Sigmoid colon (tissue), 7 donors: ENCODE data around the gene KCNT1. TPM values are rescaled to one million over a fixed set of nuclear protein-coding genes. Genes with fewer than 3 reads are reported as not detected.
A peak's percentile ranks its signal among the peaks of the same experiment; 100 is the strongest.

Experiments
- DNase-seq: peaks from one replicate; pipeline ENCODE4 v3.0.0-alpha.2; 2019
- H3K27ac ChIP-seq, 4 donors: fragments of 200-600 bp; sonication (generic); one replicate each; pipeline ENCODE4 v1.5.1; 2016 to 2019; ENCODE audit warnings: mild to moderate bottlenecking in 1 of 4
- H3K27me3 ChIP-seq, 3 donors: fragments of 200-600 bp; sonication (generic); one replicate each; pipeline ENCODE4 v1.5.1; 2019; ENCODE audit warnings: mild to moderate bottlenecking in 1 of 3
- H3K36me3 ChIP-seq, 4 donors: fragments of 200-600 bp; sonication (generic); one replicate each; pipeline ENCODE4 v1.5.1; 2016 to 2019
- H3K4me1 ChIP-seq, 4 donors: fragments of 200-600 bp; sonication (generic); one replicate each; pipeline ENCODE4 v1.5.1; 2017 to 2019
- H3K4me3 ChIP-seq, 4 donors: fragments of 200-600 bp; sonication (generic); one replicate each; pipeline ENCODE4 v1.5.1; 2017 to 2019; ENCODE audit warnings: mild to moderate bottlenecking in 2 of 4, moderate library complexity in 1 of 4
- H3K9me3 ChIP-seq, 4 donors: fragments of 200-600 bp in 3 of 4; sonication (generic) in 3 of 4; one replicate each; pipeline versions ENCODE4 v1.5.1 to v1.6.1; 2013 to 2019
- EP300 ChIP-seq, 4 donors: sonication (generic); formaldehyde crosslinking; IDR thresholded peaks; one replicate each; pipeline ENCODE4 v1.6.1; 2017; ENCODE audit warnings: antibody characterized with exemption in 4 of 4
- POLR2A ChIP-seq, 2 donors: fragments of 450-650 bp; IDR thresholded peaks; one replicate each; pipeline ENCODE4 v1.6.1; 2016; ENCODE audit warnings: antibody characterized with exemption in 2 of 2, mild to moderate bottlenecking in 2 of 2, moderate library complexity in 2 of 2
- POLR2AphosphoS5 ChIP-seq, 4 donors: sonication (generic); formaldehyde crosslinking; IDR thresholded peaks; one replicate each; pipeline ENCODE4 v1.6.1; 2017; ENCODE audit warnings: antibody characterized with exemption in 4 of 4
- WGBS, 2 donors: extraction: QIAGEN DNeasy Blood & Tissue Kit; methylation state at CpG; one replicate each; pipeline ENCODE4 v1.1.7; 2013; 5-methylcytosine and 5-hydroxymethylcytosine counted together
- intact Hi-C: fragments of 100-400 bp; cut with DNase I; formaldehyde crosslinking; loops from one replicate; pipeline ENCODE4 v1.15.1; 2023
- polyA plus RNA-seq, 3 donors: library from polyadenylated mRNA; stranded (reverse); fragments of 200-250 nt; gene quantifications; one replicate each; pipeline ENCODE4 v1.2.3, GENCODE V29; 2013
- total RNA-seq, 4 donors: library from RNA; depleted of rRNA; stranded (reverse); fragments of >200 nt; gene quantifications; one replicate each; pipeline ENCODE4 v1.1.0, GENCODE V29; 2016
- TF ChIP-seq, protein P1 (sequence below), 4 experiments: fragments of 450-650 bp in 3 of 4; fragments of 200-600 bp in 1 of 4; IDR thresholded peaks; one replicate each; pipeline ENCODE4 v1.5.1; 2016 to 2019; ENCODE audit warnings: antibody characterized with exemption in 4 of 4, mild to moderate bottlenecking in 3 of 4, moderate library complexity in 2 of 4
- donor health status: healthy with polysubstance abuse.
- donor health status: Bipolar disorder and iron deficiency.
- donor health status: healthy.

KCNT1 gene
- total and polyA plus RNA-seq, 7 donors, result 0.23 to 0.95 (median 0.32) TPM; not detected in 3

DNA sequence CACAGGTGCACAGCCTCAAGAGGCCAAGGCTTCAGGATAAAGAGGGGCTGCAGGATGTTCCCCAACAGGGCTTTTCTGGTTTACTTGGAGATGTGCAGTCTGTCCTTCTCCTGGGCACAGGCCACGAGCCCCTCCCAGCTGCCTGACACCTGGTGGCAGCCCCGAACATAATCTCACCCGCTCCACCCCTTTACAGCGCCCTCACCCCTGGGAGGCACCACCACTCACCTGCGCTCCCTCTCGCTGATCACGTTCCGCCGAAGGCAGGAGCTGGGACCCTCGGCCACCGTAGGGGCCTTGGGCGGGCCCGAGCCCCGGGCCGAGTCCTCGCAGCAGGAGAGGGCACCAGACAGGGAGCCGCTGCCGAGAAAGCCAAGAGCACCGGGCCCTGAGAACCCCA is 3.2 kb upstream of the KCNT1 start:
- DNase-seq, result no peak
- H3K36me3 ChIP-seq, result no peaks in the 10 kb centered on the region
- H3K4me1 ChIP-seq, result peaks cover 0 to 17% (median 12%) of the 10 kb centered on the region in 4 donors
- TF ChIP-seq POLR2AphosphoS5 (IDR thresholded peaks at IDR 0.05) (no peak), EP300 (IDR thresholded peaks at IDR 0.05) (no peak), POLR2A (IDR thresholded peaks at IDR 0.05) (no peak)
- TF ChIP-seq, protein P1, sequence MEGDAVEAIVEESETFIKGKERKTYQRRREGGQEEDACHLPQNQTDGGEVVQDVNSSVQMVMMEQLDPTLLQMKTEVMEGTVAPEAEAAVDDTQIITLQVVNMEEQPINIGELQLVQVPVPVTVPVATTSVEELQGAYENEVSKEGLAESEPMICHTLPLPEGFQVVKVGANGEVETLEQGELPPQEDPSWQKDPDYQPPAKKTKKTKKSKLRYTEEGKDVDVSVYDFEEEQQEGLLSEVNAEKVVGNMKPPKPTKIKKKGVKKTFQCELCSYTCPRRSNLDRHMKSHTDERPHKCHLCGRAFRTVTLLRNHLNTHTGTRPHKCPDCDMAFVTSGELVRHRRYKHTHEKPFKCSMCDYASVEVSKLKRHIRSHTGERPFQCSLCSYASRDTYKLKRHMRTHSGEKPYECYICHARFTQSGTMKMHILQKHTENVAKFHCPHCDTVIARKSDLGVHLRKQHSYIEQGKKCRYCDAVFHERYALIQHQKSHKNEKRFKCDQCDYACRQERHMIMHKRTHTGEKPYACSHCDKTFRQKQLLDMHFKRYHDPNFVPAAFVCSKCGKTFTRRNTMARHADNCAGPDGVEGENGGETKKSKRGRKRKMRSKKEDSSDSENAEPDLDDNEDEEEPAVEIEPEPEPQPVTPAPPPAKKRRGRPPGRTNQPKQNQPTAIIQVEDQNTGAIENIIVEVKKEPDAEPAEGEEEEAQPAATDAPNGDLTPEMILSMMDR (IDR thresholded peaks at IDR 0.05), result no peak
- no peak overlapping the region for H3K4me3 ChIP-seq
- intact Hi-C loops, result no loop called here
- WGBS, 2 donors, result 42 to 72% methylated on average over 19 of the region's 19 CpGs
- no peaks in the 10 kb centered on the region for H3K9me3 ChIP-seq
- H3K27me3 ChIP-seq, result peaks cover 17 to 50% (median 30%) of the 10 kb centered on the region in 3 donors
- no peak overlapping the region for H3K27ac ChIP-seq

DNA sequence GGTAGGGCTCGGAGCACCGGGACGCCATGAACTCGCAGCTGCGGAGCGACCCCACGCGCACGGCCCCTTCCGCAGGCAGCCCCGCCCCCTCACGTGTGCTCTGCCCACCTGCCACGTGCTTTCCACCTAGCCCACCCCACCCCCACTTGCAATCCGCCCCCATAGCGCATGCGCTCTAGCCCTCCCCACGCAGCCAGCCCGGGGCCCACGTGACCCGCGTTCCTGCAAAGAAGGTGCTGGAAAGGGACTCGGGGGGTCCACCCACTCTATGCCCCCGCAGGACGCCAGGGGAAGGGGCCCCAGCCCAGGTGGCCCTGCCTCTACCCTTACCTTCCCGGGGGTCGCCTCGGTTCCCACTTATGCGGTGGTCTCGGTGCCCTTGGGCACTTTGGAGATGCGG is 2.5 kb upstream of the KCNT1 start, which contains the start of gene SOHLH1:
Gene SOHLH1, minus strand, starts transcription at position 42 of the 400 bp plus-strand sequence. Its CDS starts 14 bp downstream, at position 28.
- peaks cover 0 to 17% (median 12%) of the 10 kb centered on the region in 4 donors for H3K4me1 ChIP-seq
- H3K9me3 ChIP-seq, result no peaks in the 10 kb centered on the region
- H3K36me3 ChIP-seq, result no peaks in the 10 kb centered on the region
- no peak for DNase-seq
- H3K4me3 ChIP-seq, result no peak within 1 kb of the TSS
- H3K27ac ChIP-seq, result no peak within 1 kb of the TSS
- intact Hi-C loops, result no loop called here
- TF ChIP-seq, protein P1 (IDR thresholded peaks at IDR 0.05), result no peak
- TF ChIP-seq POLR2AphosphoS5 (IDR thresholded peaks at IDR 0.05), result no peak
- no peak for TF ChIP-seq EP300 (IDR thresholded peaks at IDR 0.05)
- no peak for TF ChIP-seq POLR2A (IDR thresholded peaks at IDR 0.05)
- 81 to 86% methylated on average over 30 of the region's 30 CpGs for WGBS, 2 donors
- peaks cover 19 to 51% (median 37%) of the 10 kb centered on the region in 3 donors for H3K27me3 ChIP-seq

DNA sequence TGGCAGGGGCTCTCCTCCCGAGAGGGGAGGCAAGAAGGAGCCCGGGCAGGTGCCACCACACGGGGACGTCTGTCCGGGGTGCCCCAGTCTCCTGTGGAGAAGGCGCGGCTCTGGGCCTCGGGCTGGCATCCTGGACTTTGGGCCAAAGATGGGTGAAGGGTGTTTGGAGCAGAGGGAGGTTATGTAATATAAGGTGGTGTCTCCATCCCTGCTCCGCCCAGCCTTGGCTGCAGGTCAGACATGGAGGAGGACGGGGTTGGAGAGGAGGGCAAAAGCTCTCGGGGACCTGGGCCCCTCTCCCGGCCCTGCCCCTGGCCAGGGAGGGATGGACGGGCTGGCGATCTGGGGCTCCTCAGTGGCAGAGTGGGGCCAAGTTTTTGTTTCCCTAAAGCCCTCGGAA is 1.5 kb upstream of the KCNT1 start:
- 24 to 68% methylated on average over 15 of the region's 15 CpGs for WGBS, 2 donors
- Histone ChIP-seq H3K27me3 (peaks cover 19 to 53% (median 47%) of the 10 kb centered on the region in 3 donors), H3K9me3 (no peaks in the 10 kb centered on the region), H3K4me1 (peaks cover 0 to 17% (median 12%) of the 10 kb centered on the region in 4 donors), H3K4me3 (no peak overlapping the region), H3K27ac (no peak overlapping the region), H3K36me3 (no peaks in the 10 kb centered on the region)
- TF ChIP-seq POLR2AphosphoS5 (IDR thresholded peaks at IDR 0.05) (no peak), EP300 (IDR thresholded peaks at IDR 0.05) (no peak), POLR2A (IDR thresholded peaks at IDR 0.05) (no peak)
- TF ChIP-seq, protein P1 (IDR thresholded peaks at IDR 0.05), result no peak
- DNase-seq, result no peak
- intact Hi-C loops, result no loop called here

DNA sequence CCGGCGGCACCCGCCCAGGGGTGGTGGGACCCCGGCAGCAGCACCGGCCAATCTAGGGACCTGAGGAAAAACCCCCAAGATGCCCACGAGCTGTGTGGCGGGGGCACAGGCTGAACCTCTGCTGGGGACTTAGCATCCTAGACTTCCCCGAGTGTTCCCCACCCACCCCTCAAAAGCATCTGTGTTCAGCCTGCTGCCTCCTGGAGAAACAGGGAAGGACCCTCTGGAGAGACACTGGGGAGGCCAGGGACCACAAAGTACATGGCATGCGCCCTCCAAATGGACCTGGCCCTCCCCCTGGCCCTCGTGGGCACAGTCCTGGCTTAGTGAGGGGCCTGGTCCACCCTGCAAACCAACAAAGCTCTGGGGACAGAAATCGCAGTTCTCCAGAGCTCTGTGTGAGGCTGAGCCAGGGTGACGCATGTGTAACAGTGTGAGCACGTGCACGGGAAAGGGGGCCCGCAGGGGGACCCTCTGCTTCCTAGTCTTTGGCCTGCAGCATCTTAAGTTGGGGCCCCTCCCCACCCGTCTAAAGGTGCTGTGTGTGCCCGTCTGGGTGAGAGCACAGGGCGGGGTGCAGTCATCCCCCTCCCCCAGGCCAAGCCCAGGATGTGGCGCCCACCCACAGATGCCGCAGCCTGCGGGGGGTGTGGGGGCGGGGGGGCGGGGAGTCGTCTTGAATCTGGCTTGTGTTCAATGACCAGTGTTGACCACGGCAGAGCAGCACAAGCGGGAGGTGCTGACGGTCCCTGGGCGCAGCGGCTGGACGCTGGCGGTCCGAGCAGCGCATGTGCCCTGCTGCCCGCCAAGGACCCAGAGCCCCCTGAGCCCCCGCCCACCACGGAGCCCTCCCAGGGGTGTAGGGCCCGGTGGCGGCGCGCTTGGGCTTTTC is 672 bp upstream of the KCNT1 start:
- no peak for TF ChIP-seq POLR2AphosphoS5 (IDR thresholded peaks at IDR 0.05)
- TF ChIP-seq POLR2A (IDR thresholded peaks at IDR 0.05), result no peak
- TF ChIP-seq, protein P1 (IDR thresholded peaks at IDR 0.05), result no peak
- TF ChIP-seq EP300 (IDR thresholded peaks at IDR 0.05), result no peak
- Histone ChIP-seq H3K4me1 (peaks cover 0 to 17% (median 12%) of the 10 kb centered on the region in 4 donors), H3K4me3 (peak overlapping the region in 1 of 4 donors; percentile 19), H3K27me3 (peaks cover 19 to 57% (median 55%) of the 10 kb centered on the region in 3 donors), H3K36me3 (no peaks in the 10 kb centered on the region), H3K27ac (no peak overlapping the region), H3K9me3 (no peaks in the 10 kb centered on the region)
- intact Hi-C loops, result no loop called here
- DNase-seq, result no peak
- WGBS, 2 donors, result 20 to 21% methylated on average over 40 of the region's 40 CpGs
